CD14-positive monocyte (primary cell): ENCODE data around the gene TSPYL1. TPM values are rescaled to one million over a fixed set of nuclear protein-coding genes. Genes with fewer than 3 reads are reported as not detected.
A peak's percentile ranks its signal among the peaks of the same experiment; 100 is the strongest.

Source experiments
- DNase-seq, 3 donors: peaks; one replicate each; pipeline ENCODE4 v3.0.0-alpha.2; 2011 to 2022
- H2AFZ ChIP-seq: 2 replicates; pipeline ENCODE4 v1.6.0; 2012; ENCODE audit warnings: mild to moderate bottlenecking, low read depth, low read length, inconsistent platforms; ENCODE audit not compliant: insufficient read depth, poor library complexity, severe bottlenecking
- H3K27ac ChIP-seq, 2 donors: 1 replicate in 1 of 2; 2 replicates in 1 of 2; pipeline ENCODE4 v1.5.1; 2012 to 2013; ENCODE audit warnings: low read length in 2 of 2, control low read depth in 1 of 2, inconsistent platforms in 1 of 2, low read depth in 1 of 2, mild to moderate bottlenecking in 1 of 2
- H3K27me3 ChIP-seq, 2 donors: one replicate each; pipeline versions ENCODE4 v1.6.0 to v1.6.1; 2011 to 2013; ENCODE audit warnings: low read length in 2 of 2; ENCODE audit not compliant: control insufficient read depth in 2 of 2, insufficient read depth in 2 of 2
- H3K36me3 ChIP-seq, 2 donors: replicated peaks in 1 of 2; 1 replicate in 1 of 2; 2 replicates in 1 of 2; pipeline versions ENCODE4 v1.5.1 to v1.6.1; 2012 to 2013; ENCODE audit warnings: low read length in 2 of 2, control low read depth in 1 of 2, inconsistent platforms in 1 of 2, mild to moderate bottlenecking in 1 of 2; ENCODE audit not compliant: insufficient read depth in 2 of 2, control insufficient read depth in 1 of 2
- H3K4me1 ChIP-seq, 2 donors: 1 replicate in 1 of 2; 2 replicates in 1 of 2; pipeline versions ENCODE4 v1.5.1 to v1.6.1; 2012 to 2013; ENCODE audit warnings: low read length in 2 of 2, control low read depth in 1 of 2, inconsistent platforms in 1 of 2, mild to moderate bottlenecking in 1 of 2, moderate library complexity in 1 of 2; ENCODE audit not compliant: insufficient read depth in 2 of 2, control insufficient read depth in 1 of 2
- H3K4me2 ChIP-seq: replicated peaks from 2 replicates; pipeline ENCODE3; 2012; ENCODE audit warnings: low read length, moderate library complexity, mild to moderate bottlenecking; ENCODE audit not compliant: poor library complexity, severe bottlenecking; ENCODE audit errors: extremely low read depth
- H3K4me3 ChIP-seq, 3 experiments: fragments of 200-600 bp in 1 of 3; sonication (generic) in 1 of 3; replicated peaks in 1 of 3; 1 replicate in 2 of 3; 2 replicates in 1 of 3; pipeline ENCODE4 v1.5.1; 2011 to 2013; ENCODE audit warnings: low read length in 3 of 3, mild to moderate bottlenecking in 3 of 3, control low read depth in 2 of 3, low read depth in 2 of 3, inconsistent platforms in 1 of 3, moderate library complexity in 1 of 3
- H3K79me2 ChIP-seq: 2 replicates; pipeline ENCODE4 v1.6.0; 2012; ENCODE audit warnings: mild to moderate bottlenecking, control low read depth, inconsistent platforms, low read length, moderate library complexity; ENCODE audit not compliant: insufficient read depth
- H3K9ac ChIP-seq: 2 replicates; pipeline ENCODE4 v1.6.0; 2017; ENCODE audit warnings: low read length, mild to moderate bottlenecking; ENCODE audit not compliant: insufficient read depth, poor library complexity, severe bottlenecking
- H3K9me3 ChIP-seq, 2 donors: replicated peaks in 1 of 2; 1 replicate in 1 of 2; 2 replicates in 1 of 2; pipeline versions ENCODE4 v1.5.1 to v1.6.1; 2012 to 2013; ENCODE audit warnings: low read length in 2 of 2, control low read depth in 1 of 2; ENCODE audit not compliant: control insufficient read depth in 1 of 2, insufficient read depth in 1 of 2
- H4K20me1 ChIP-seq: 2 replicates; pipeline ENCODE4 v1.6.0; 2012; ENCODE audit warnings: mild to moderate bottlenecking, low read length, control low read depth, moderate library complexity; ENCODE audit not compliant: insufficient read depth
- H3K27ac Mint-ChIP-seq, 7 donors: one replicate each; pipeline ENCODE4 v1.8.0; 2020; ENCODE audit warnings: mild to moderate bottlenecking in 7 of 7, mixed read lengths in 7 of 7, moderate library complexity in 6 of 7, inconsistent platforms in 2 of 7
- H3K27me3 Mint-ChIP-seq, 3 donors: one replicate each; pipeline ENCODE4 v1.8.0; 2021 to 2022; ENCODE audit warnings: low read depth in 3 of 3, mild to moderate bottlenecking in 3 of 3, mixed read lengths in 3 of 3, moderate library complexity in 3 of 3, inconsistent platforms in 1 of 3
- H3K36me3 Mint-ChIP-seq, 2 donors: one replicate each; pipeline ENCODE4 v1.8.0; 2020; ENCODE audit warnings: mixed read lengths in 2 of 2, inconsistent platforms in 1 of 2, mild to moderate bottlenecking in 1 of 2
- H3K4me1 Mint-ChIP-seq: one replicate; pipeline ENCODE4 v1.8.0; 2020; ENCODE audit warnings: mild to moderate bottlenecking, mixed read lengths
- H3K4me3 Mint-ChIP-seq, 2 donors: one replicate each; pipeline ENCODE4 v1.8.0; 2020; ENCODE audit warnings: mild to moderate bottlenecking in 2 of 2, mixed read lengths in 2 of 2, moderate library complexity in 1 of 2
- H3K9me3 Mint-ChIP-seq, 7 donors: one replicate each; pipeline ENCODE4 v1.8.0; 2020 to 2022; ENCODE audit warnings: mixed read lengths in 7 of 7, mild to moderate bottlenecking in 6 of 7, moderate library complexity in 6 of 7, inconsistent platforms in 2 of 7
- CTCF ChIP-seq: fragments of 200-600 bp; IDR thresholded peaks from one replicate; pipeline ENCODE4 v1.8.0; 2022; ENCODE audit warnings: antibody characterized with exemption, mild to moderate bottlenecking
- WGBS: methylation state at CpG from one replicate; pipeline ENCODE4 v1.1.5; 2013; ENCODE audit warnings: missing lambda C conversion rate; ENCODE audit not compliant: insufficient coverage; 5-methylcytosine and 5-hydroxymethylcytosine counted together
- intact Hi-C, 2 donors: fragments of 100-400 bp; cut with micrococcal nuclease; formaldehyde crosslinking; loops; one replicate each; pipeline versions ENCODE4 v1.15.0 to v1.15.1; 2023
- polyA plus RNA-seq, 3 donors: library from polyadenylated mRNA; depleted of rRNA in 1 of 3; unstranded in 2 of 3; stranded (reverse) in 1 of 3; fragments of 300-500 nt in 2 of 3; fragments of >200 nt in 1 of 3; fragmentation: Illumina TruSeq in 2 of 3; gene quantifications; 1 replicate in 2 of 3; 2 replicates in 1 of 3; pipeline ENCODE4 v1.2.3, GENCODE V29; 2012 to 2021

The TSPYL1 gene
- polyA plus RNA-seq, 3 donors = 19.6 to 21.0 (median 20.0) TPM

GRCh38 chr6:116277124-116277523, 2.6 kb downstream of the TSPYL1 start:
- Histone ChIP-seq H3K27ac (peak overlapping the region in 1 of 2 donors; percentile 97), H3K27me3 (no peaks in the 10 kb centered on the region), H3K79me2 (peaks cover 52% of the 10 kb centered on the region), H3K9ac (no peak overlapping the region), H4K20me1 (peaks cover 27% of the 10 kb centered on the region), H3K36me3 (peaks cover 10 to 27% of the 10 kb centered on the region in 2 donors), H2AFZ (no peak overlapping the region), H3K9me3 (no peaks in the 10 kb centered on the region), H3K4me1 (peaks cover 36 to 49% of the 10 kb centered on the region in 2 donors), H3K4me2 (peak overlapping the region; percentile 85), H3K4me3 (peak overlapping the region in 1 of 3 experiments; percentile 90)
- H3K36me3 Mint-ChIP-seq = peaks cover 23 to 31% of the 10 kb centered on the region in 2 donors
- no peak for TF ChIP-seq CTCF
- WGBS = 100% methylated on average over 1 of the region's 3 CpGs
- peaks cover 43% of the 10 kb centered on the region for H3K4me1 Mint-ChIP-seq
- no peaks in the 10 kb centered on the region for H3K9me3 Mint-ChIP-seq
- H3K27ac Mint-ChIP-seq = peak overlapping the region; percentile 1 to 99 (median 64)
- DNase-seq = no peak
- peak overlapping the region; percentile 49 to 96 for H3K4me3 Mint-ChIP-seq
- intact Hi-C loops = loop anchor here in 1 of 2 donors (5.0 kb wide), 1 partner anchor 255 kb away; no protein-coding TSS in a partner anchor
- no peaks in the 10 kb centered on the region for H3K27me3 Mint-ChIP-seq

GRCh38 chr6:116271149-116271708, 8.5 kb downstream of the TSPYL1 start:
- Histone ChIP-seq H3K27me3 (no peaks in the 10 kb centered on the region), H3K79me2 (peaks cover 18% of the 10 kb centered on the region), H3K9ac (no peak overlapping the region), H3K27ac (no peak overlapping the region), H3K4me1 (peaks cover 10 to 14% of the 10 kb centered on the region in 2 donors), H3K9me3 (no peaks in the 10 kb centered on the region), H4K20me1 (peaks cover 10% of the 10 kb centered on the region), H2AFZ (no peak overlapping the region), H3K4me3 (no peak overlapping the region), H3K36me3 (peaks cover 10 to 38% of the 10 kb centered on the region in 2 donors), H3K4me2 (no peak overlapping the region)
- DNase-seq = no peak
- Mint-ChIP-seq H3K4me1 (peaks cover 16% of the 10 kb centered on the region), H3K27me3 (no peaks in the 10 kb centered on the region), H3K36me3 (peaks cover 24 to 27% of the 10 kb centered on the region in 2 donors), H3K27ac (no peak overlapping the region), H3K9me3 (no peaks in the 10 kb centered on the region), H3K4me3 (no peak overlapping the region)
- intact Hi-C loops = no loop called here
- TF ChIP-seq CTCF = no peak
- WGBS = no CpG with 5 or more reads among the region's 2 CpGs
